Heart left ventricle (tissue), 16 donors: ENCODE measurements around the gene FCN2. TPM values are rescaled to one million over a fixed set of nuclear protein-coding genes. Genes with fewer than 3 reads are reported as not detected.

Experiments
- ATAC-seq, 4 donors: fragments of 200-7000 bp; cut with Tn5 transposase; one replicate each; pipeline ENCODE4 v1.9.1; 2020 to 2022; ENCODE audit warnings: moderate library complexity in 4 of 4, mild to moderate bottlenecking in 3 of 4, moderate number of reproducible peaks in 1 of 4
- DNase-seq, 5 donors: peaks; one replicate each; pipeline ENCODE4 v3.0.0-alpha.2; 2020
- H3K27ac ChIP-seq, 12 donors: fragments of 200-600 bp; sonication (generic) in 4 of 12; one replicate each; pipeline versions ENCODE4 v1.5.0 to v1.8.0; 2016 to 2022; ENCODE audit warnings: mild to moderate bottlenecking in 2 of 12
- H3K27me3 ChIP-seq, 9 donors: fragments of 200-600 bp; sonication (generic) in 2 of 9; one replicate each; pipeline versions ENCODE4 v1.5.1 to v1.8.0; 2016 to 2022; ENCODE audit warnings: mild to moderate bottlenecking in 3 of 9
- H3K36me3 ChIP-seq, 9 donors: fragments of 200-600 bp; sonication (generic) in 2 of 9; one replicate each; pipeline versions ENCODE4 v1.5.0 to v1.8.0; 2018 to 2022; ENCODE audit warnings: mild to moderate bottlenecking in 2 of 9
- H3K4me1 ChIP-seq, 12 donors: fragments of 200-600 bp; sonication (generic) in 4 of 12; one replicate each; pipeline versions ENCODE4 v1.5.0 to v1.8.0; 2016 to 2022; ENCODE audit warnings: mild to moderate bottlenecking in 3 of 12
- H3K4me3 ChIP-seq, 12 donors: fragments of 200-600 bp; sonication (generic) in 4 of 12; one replicate each; pipeline versions ENCODE4 v1.5.0 to v1.8.0; 2017 to 2022; ENCODE audit warnings: mild to moderate bottlenecking in 9 of 12, moderate library complexity in 4 of 12
- H3K9me3 ChIP-seq, 12 donors: fragments of 200-600 bp; sonication (generic) in 4 of 12; one replicate each; pipeline versions ENCODE4 v1.5.0 to v1.8.0; 2016 to 2022; ENCODE audit warnings: mild to moderate bottlenecking in 1 of 12
- POLR2A ChIP-seq, 2 donors: fragments of 450-650 bp; IDR thresholded peaks; one replicate each; pipeline ENCODE4 v1.6.1; 2017; ENCODE audit warnings: antibody characterized with exemption in 2 of 2, mild to moderate bottlenecking in 2 of 2, moderate library complexity in 2 of 2
- WGBS, 4 donors: extraction: QIAGEN DNeasy Blood & Tissue Kit in 2 of 4; methylation state at CpG; one replicate each; pipeline versions ENCODE4 v1.1.5 to v1.1.7; 2013 to 2018; 5-methylcytosine and 5-hydroxymethylcytosine counted together
- intact Hi-C, 10 donors: fragments of 100-400 bp; cut with DNase I; formaldehyde crosslinking; loops; one replicate each; pipeline versions ENCODE4 v1.11.1 to v1.14.2; 2022
- polyA plus RNA-seq, 2 donors: library from polyadenylated mRNA; stranded (reverse); fragments of 200-250 nt; gene quantifications; one replicate each; pipeline ENCODE4 v1.2.3, GENCODE V29; 2013
- total RNA-seq, 9 donors: library from RNA; depleted of rRNA in 2 of 9; stranded (reverse); fragments of >200 nt in 2 of 9; fragmentation: NEBNext Ultra II Directional in 3 of 9; extraction: Animal tissue kit (Norgen Biotek cat#: 25700) in 3 of 9; gene quantifications; one replicate each; pipeline versions ENCODE4 v1.1.0 to v1.2.4, GENCODE V29; 2016 to 2023
- TF ChIP-seq, protein P1 (sequence below), 12 donors: fragments of 200-600 bp; sonication (generic) in 4 of 12; IDR thresholded peaks; one replicate each; pipeline versions ENCODE4 v1.5.0 to v1.8.0; 2018 to 2022; ENCODE audit warnings: antibody characterized with exemption in 12 of 12, mild to moderate bottlenecking in 5 of 12
- donor health status: ischemic (EF 13 %, LVEDD 7.1; RV severe dilation, severe dysfunction).
- donor health status: healthy with polysubstance abuse.
- donor health status: DM: no; HTN: yes; CAD: no.
- donor health status: DM: no; HTN: no; CAD: no.
- donor health status: ischemic (EF 25% LVEDD 6.9; RV normal size, moderate dysfunction).
- donor health status: ischemic (EF 25% LVEDD 5.7; RV mildly dilated, moderate dysfunction).
- donor health status: healthy.
- donor health status: DM: yes; HTN: yes; CAD: no.
- donor health status: ischemic (EF 35%, LVEDD 5.7; RV mildly dilated, moderate dysfunction).
- donor health status: nonischemic (EF 11% LVEDD 7.7; RV severe dilation, severe dysfunction).
- donor health status: DM: yes; HTN: yes; CAD: no.
- donor health status: PGD.
- donor health status: ischemic (EF 29% LVEDD 5.4; RV normal size, mild dysfunction).
- donor health status: nonischemic (EF 23%, LVEDD 6.1; RV moderate dilation, normal function).

FCN2 gene
- total and polyA plus RNA-seq, 11 donors = 0.19 to 0.67 (median 0.26) TPM; not detected in 6

DNA sequence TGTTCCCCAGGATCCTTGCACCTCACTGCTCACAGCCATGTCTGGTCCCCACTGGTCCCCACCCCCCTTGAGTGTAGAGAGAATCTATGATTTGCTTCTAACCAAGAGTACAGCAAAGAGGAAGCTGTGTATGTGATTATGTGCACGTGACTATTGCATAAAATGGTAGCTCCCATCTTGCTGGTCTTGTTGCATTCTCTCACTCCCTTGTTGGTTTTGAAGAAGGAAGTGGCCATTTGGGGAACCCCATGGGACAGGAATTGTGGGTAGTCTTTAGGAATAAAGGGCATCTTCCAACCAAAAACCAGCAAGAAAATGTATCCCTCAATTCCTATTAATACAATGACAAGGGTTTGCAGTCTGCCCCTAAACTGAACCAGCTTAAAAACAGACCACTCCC, 5.2 kb upstream of the FCN2 start:
- intact Hi-C loops = no loop called here
- Histone ChIP-seq H3K36me3 (no peaks in the 10 kb centered on the region), H3K27ac (no peak overlapping the region), H3K9me3 (peaks cover 0 to 11% (median 0%) of the 10 kb centered on the region in 12 donors), H3K4me3 (no peak overlapping the region), H3K4me1 (peaks cover 0 to 17% (median 5%) of the 10 kb centered on the region in 12 donors), H3K27me3 (no peaks in the 10 kb centered on the region)
- DNase-seq (no peak), ATAC-seq (no peak)
- TF ChIP-seq, protein P1, sequence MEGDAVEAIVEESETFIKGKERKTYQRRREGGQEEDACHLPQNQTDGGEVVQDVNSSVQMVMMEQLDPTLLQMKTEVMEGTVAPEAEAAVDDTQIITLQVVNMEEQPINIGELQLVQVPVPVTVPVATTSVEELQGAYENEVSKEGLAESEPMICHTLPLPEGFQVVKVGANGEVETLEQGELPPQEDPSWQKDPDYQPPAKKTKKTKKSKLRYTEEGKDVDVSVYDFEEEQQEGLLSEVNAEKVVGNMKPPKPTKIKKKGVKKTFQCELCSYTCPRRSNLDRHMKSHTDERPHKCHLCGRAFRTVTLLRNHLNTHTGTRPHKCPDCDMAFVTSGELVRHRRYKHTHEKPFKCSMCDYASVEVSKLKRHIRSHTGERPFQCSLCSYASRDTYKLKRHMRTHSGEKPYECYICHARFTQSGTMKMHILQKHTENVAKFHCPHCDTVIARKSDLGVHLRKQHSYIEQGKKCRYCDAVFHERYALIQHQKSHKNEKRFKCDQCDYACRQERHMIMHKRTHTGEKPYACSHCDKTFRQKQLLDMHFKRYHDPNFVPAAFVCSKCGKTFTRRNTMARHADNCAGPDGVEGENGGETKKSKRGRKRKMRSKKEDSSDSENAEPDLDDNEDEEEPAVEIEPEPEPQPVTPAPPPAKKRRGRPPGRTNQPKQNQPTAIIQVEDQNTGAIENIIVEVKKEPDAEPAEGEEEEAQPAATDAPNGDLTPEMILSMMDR (IDR thresholded peaks at IDR 0.05) = no peak
- TF ChIP-seq POLR2A (IDR thresholded peaks at IDR 0.05) = no peak
- 75 to 88% (median 84%) methylated on average over 1 of the region's 1 CpG for WGBS, 4 donors

DNA sequence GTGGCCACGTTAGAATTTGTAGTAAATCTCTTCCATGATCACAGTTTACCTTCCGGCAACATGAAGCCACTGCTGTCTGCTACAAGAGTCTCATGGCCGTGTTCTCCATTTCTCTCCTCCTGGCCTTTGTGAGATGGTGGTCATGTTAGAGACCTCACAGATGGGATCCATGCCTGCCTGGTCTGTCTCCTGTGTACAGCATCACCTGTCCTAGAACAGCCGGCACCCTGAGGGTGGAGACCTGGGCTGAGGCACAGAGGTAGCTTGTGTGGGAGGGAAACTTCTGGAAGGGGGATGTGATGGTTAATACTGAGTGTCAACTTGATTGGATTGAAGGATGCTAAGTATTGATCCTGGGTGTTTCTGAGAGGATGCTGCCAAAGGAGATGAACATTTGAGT, 3.1 kb upstream of the FCN2 start:
- Histone ChIP-seq H3K36me3 (no peaks in the 10 kb centered on the region), H3K27me3 (no peaks in the 10 kb centered on the region), H3K4me1 (peaks cover 0 to 3% (median 0%) of the 10 kb centered on the region in 12 donors), H3K4me3 (no peak overlapping the region), H3K27ac (no peak overlapping the region), H3K9me3 (peaks cover 0 to 11% (median 0%) of the 10 kb centered on the region in 12 donors)
- 89 to 94% (median 92%) methylated on average over 4 of the region's 4 CpGs for WGBS, 4 donors
- peak in 1 of 5 donors; percentile 1 for DNase-seq
- no peak for ATAC-seq
- intact Hi-C loops = no loop called here
- no peak for TF ChIP-seq POLR2A (IDR thresholded peaks at IDR 0.05)
- TF ChIP-seq, protein P1 (IDR thresholded peaks at IDR 0.05) = no peak

DNA sequence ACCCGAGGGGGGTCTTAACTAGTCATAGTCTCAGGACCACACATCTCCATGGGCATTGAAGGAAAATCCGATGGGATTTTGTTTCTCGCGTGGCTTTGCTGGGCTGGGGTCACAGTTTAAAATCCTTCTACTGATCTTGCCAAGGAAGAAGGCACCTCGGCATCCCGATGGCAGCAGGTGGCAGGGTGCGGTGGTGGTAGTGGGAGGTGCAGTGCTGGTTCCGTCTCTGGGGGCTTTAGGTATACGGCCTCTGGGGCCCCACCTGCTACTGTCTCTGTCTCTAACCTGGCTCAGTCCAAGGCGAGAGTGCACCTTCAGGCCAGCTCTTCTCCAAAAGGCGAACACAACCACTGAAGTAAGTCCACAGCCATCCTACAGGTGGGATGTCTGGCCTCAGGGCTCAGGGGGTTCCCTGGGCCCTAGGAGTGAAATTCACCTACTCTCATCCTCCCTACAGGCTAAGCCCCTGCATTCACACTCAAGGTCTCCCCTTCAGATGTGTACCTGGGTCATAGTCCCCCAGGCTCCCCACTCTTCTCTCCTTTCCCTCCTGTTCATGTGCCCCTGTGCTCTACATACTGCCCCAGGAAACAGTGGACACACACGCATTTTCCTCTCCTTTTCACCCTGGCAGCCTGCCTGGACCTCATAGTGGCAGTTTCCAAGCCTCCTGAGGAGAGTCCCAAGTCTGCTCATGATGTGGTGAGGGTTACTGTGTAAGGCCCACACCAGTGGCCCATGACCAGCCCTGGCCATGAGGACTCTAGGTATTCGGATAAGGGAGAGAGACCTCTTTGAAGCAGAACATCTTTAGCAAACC, 736 bp upstream of the FCN2 start:
- H3K4me3 ChIP-seq = no peak overlapping the region
- intact Hi-C loops = no loop called here
- H3K36me3 ChIP-seq = no peaks in the 10 kb centered on the region
- ATAC-seq (no peak), DNase-seq (peak in 1 of 5 donors; percentile 15)
- no peak overlapping the region for H3K27ac ChIP-seq
- TF ChIP-seq, protein P1 (IDR thresholded peaks at IDR 0.05) = no peak
- TF ChIP-seq POLR2A (IDR thresholded peaks at IDR 0.05) = no peak
- WGBS, 4 donors = 90 to 95% (median 91%) methylated on average over 13 of the region's 13 CpGs
- peaks cover 0 to 2% (median 0%) of the 10 kb centered on the region in 12 donors for H3K4me1 ChIP-seq
- no peaks in the 10 kb centered on the region for H3K9me3 ChIP-seq
- H3K27me3 ChIP-seq = no peaks in the 10 kb centered on the region

DNA sequence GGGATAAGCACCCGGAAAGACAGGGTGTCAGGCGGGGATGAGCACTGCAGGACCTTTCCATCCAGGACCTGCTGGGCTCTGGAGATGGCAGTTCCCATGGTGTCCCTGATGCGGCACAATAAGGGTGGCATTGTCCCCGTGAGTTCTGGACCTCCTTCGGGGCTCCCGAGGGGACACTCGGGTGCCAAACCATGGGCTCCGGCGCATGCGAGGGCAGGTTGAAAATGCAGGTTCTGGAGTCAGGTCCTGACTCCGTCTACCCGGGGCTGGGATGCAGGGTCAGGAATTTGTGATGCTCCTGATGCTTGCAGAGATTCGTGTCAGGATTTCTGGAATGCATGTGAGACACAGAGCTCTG, 682 bp downstream of the FCN2 start:
- Histone ChIP-seq H3K4me1 (peaks cover 0 to 2% (median 0%) of the 10 kb centered on the region in 12 donors), H3K36me3 (no peaks in the 10 kb centered on the region), H3K9me3 (no peaks in the 10 kb centered on the region), H3K27ac (no peak overlapping the region), H3K27me3 (no peaks in the 10 kb centered on the region), H3K4me3 (no peak overlapping the region)
- intact Hi-C loops = no loop called here
- WGBS, 4 donors = 93 to 97% (median 94%) methylated on average over 12 to 13 of the region's 13 CpGs
- TF ChIP-seq POLR2A (IDR thresholded peaks at IDR 0.05) = no peak
- TF ChIP-seq, protein P1 (IDR thresholded peaks at IDR 0.05) = no peak
- DNase-seq (no peak), ATAC-seq (no peak)
